ENCODE results near the gene SIX3.

The SIX3 gene

DNA sequence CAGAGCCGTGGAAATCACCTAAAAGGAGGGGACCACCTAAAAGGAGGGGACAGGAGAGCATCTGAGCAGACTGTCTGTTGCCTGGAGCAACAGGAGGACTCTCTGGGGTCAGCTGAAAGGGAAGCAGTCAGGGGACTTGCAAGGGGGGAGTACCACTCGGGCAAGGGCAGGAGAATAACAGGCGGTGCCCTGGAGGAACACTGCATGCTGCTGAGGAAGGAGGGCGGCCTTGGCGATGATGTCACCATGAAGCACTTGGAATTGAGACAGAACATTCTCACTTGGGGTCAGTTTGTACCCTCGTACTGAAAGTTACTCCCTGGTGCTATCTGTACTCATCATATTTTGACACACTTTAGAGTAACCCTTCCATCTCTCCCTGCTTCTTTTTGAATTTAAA, 18.4 kb downstream of the SIX3 start:
- DNase-seq = no peak

- DNase-seq = no peak
These were observed 19.4 kb downstream of the SIX3 start for GRCh38 chr2:44960871-44961270.

GRCh38 chr2:44962176-44962695, 20.7 kb downstream of the SIX3 start:
- DNase-seq = no peak

- DNase-seq = peak; percentile 65
These were observed 23.3 kb downstream of the SIX3 start for GRCh38 chr2:44964752-44965236.

- DNase-seq = no peak
These were observed 24.2 kb downstream of the SIX3 start for GRCh38 chr2:44965684-44966083.

GRCh38 chr2:44967056-44967455, 25.6 kb downstream of the SIX3 start:
- DNase-seq = no peak

DNA sequence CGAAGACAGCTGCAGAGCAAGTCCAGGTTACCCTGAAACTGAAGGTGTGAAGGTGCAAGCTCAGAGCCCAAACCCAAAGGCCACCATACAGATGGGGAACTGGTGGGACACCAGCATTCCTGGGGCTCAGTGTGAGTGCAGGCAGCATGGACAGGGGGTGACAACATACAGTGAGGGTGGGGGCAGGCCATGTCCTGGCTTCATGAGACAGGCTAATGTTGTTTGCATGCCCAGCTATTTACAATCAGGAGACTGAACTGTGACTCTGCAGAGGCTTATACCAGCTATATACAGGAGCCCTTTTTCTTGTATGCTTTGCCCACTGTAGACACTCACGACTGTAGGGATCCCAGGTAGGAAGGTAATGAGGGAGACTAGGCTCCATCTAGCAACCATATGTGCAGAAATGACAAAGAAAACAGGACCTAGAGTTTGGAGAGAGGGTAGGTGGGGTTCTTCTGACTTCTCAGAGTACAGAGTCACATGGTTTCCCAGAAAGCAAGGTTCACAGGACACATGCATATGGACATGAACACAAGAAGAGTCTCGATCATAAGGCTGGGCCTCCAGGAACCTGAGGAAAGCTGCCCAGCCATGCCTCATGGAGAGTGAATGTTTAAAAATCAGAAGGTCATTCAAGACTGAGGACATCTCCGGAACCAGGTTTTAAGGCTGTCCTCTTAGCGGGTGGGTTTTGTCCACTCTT, 26.4 kb downstream of the SIX3 start:
- no peak for DNase-seq

GRCh38 chr2:44969936-44970335, 28.4 kb downstream of the SIX3 start:
- DNase-seq = no peak

GRCh38 chr2:44970846-44971450, 29.4 kb downstream of the SIX3 start:
- DNase-seq = no peak

DNA sequence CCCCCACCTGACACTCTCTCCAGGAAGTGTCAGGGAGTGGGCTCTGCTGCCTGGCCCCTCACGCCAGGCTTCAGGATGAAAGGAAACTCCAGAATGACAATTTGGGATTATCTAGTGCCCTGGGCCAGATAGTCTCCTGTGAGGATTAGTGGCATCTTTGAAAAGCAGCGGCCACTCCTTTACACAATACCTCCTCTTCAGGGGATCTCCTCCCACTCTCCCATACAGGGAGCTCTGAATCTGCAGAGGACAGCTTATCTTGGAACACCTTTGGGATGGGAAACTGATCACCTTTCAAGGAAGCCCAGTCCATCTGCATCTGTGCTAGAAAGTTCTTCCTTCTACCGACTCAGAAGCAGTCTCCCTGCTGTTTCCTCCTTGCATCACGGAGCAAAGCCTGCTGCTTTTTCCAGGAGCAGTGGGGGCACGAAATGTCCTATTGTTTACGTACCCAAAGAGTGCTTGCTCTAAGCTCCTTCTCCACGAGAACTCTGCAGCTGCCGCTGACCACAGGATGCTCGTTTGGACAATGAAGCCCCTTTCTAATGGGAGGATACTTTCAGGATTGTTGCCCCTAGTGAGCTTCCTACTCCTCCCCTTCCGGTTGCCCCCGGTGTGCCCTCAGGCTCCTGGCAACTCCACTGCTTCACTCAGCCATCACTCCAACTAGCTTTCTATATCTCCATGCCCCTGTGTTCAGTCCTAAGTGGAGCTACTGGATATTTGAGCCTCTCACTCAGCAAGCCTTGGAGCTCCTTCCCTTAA, 31.5 kb downstream of the SIX3 start:
- DNase-seq = no peak

DNA sequence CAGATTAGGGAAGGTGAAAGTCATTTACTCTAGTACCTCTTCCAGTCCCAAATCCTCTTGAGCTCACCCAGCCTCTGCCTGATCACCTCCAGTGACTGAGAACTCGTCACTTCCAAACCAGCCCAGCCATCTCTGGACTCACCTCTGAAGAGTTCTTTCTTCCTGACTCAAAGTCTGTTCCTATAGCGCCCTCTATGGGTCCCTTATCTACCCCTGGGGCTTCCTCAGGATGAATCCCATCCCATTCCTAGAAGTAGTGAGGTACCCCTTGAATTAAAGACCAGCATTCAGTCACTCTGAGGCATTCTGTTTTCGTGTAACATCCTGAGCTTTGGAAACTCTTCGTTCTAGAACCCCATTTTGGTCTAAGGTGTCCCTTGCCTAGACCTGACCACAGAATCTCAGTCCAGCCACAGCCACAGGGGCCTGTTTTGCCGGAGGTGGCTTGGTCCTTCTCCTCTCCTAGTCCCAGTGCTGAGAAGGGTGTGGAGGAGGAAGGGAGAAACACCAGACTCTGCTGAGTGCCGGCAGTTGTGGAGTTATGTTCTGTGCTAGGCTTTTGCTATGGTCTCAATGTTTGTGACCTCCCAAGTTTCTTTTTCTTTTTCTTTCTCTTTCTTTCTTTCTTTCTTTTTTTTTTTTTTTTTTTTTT, 32.7 kb downstream of the SIX3 start:
- peak; percentile 77 for DNase-seq

- peak; percentile 79 for DNase-seq
These were observed 34.3 kb downstream of the SIX3 start for GRCh38 chr2:44975571-44976450.

DNA sequence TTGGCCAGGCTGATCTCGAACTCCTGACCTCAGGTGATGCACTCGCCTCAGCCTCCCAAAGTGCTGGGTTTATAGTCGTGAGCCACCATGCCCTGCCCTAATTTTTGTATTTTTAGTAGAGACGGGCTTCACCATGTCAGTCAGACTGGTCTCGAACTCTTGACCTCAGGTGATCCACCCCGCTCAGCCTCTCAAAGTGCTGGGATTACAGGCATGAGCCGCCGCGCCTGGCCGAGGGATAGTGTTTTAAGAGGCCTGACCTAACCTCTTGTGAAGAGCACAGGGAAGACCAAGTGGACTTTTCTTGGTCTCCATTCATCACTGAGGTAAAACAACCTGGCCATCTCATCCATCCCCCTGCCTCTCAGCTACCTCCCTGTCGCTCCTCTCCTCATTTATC, 38.1 kb downstream of the SIX3 start:
- no peak for DNase-seq

GRCh38 chr2:44980751-44981713, 39.5 kb downstream of the SIX3 start:
- DNase-seq = no peak

DNA sequence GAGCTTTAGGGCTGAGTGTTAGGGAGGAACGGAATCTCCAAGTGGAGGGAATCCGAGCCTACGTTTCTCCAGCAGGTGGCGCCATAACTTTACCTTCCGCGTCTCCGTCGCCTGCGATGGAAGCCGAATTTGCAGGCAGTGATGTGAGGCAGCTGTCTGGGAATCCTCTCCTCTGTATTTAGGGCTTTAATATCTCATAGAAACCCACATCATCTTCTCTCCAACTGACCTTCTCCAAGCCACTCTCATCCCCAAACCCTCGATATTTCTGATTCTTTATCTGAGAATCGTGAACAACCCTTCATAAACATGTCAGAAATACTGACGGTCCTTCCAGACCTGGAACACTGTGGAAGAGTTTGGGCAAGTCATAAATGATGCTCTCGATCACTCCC, 40.2 kb downstream of the SIX3 start:
- DNase-seq = peak; percentile 80

DNA sequence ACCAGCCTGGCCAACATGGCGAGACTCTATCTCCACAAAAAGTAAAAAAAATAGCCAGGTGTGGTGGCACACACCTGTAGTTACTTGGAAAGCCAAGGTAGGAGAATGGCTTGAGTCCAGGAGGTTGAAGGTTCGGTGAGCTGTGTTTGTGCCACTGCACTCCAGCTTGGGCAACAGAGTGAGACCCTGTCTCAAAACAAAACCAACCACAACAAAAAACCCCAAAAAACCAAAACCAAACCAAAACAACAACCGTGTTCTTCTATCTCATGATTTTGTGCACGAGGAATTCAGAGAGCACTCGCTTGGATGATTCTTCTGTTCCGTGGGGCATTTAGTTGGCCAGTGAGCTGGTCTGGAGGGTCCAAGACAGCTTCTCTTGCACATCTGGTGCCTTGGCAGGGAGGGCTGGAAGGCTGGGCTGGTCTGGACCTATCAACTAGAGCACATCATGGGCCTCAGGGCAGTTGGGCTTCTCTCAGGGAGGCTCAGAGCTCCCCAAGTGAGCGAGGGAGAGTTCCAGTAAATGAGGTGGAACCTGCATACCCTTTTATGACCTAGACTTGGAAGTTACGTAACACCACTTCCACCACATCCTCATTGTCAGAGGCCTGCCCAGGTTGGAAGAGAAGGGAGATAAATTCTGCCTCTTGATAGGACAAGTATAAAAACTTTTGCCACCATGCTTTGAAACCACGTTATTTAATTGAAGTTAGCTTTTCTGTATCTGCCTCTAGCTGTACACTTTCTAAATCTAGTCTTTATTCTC, 42.5 kb downstream of the SIX3 start:
- no peak for DNase-seq

DNA sequence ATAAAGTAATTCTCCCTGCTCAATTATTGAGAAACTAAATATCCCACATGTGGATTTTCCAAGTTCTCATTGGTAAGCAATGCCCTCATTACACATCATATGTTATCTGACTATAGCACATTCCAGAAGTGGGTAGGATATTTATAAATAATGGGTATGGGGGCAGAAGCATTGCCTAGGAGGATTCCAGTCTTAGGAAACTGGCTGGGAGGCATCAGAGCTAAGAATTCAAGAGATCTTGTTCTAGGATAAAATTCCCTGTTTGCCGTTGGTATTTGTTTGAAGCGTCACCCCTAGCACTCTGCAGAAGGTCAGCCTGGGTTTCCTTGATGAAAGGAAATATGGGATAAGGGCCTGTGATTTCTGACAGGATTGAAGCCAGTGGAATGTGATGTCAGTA, 47.7 kb downstream of the SIX3 start:
- DNase-seq = no peak

DNA sequence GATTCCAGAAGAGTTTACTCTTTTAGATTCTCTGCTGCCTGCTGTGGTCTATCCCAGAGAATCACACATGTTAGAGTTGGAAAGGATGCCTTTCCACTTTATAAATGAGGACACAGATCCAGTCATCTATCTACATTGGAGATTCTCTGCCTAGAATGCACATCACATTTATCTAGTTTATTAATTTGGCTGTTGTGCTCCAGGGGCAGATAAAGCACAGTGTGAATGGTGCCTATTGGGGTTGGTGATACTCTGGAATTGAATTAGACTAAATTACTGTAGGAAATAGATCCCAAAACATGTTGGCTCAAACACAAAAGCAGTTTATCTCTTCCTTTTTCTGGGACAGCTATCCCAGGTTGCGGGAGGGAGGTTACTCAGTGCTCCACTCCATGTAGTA, 52.9 kb downstream of the SIX3 start:
- no peak for DNase-seq
